Panc1 (cell line): ENCODE measurements around the gene TYRO3.

Experiments used
- CTCF ChIP-seq: fragments of 450-650 bp; IDR thresholded peaks from 2 replicates; pipeline ENCODE4 v1.5.1; 2017; ENCODE audit warnings: mild to moderate bottlenecking
- POLR2AphosphoS5 ChIP-seq: IDR thresholded peaks from 2 replicates; pipeline ENCODE4 v1.6.1; 2012; ENCODE audit warnings: mild to moderate bottlenecking, low read depth, low read length, moderate library complexity
- REST ChIP-seq, 2 experiments: IDR thresholded peaks; 2 replicates each; pipeline ENCODE4 v1.6.1; 2011 to 2012; ENCODE audit warnings: low read depth in 2 of 2, control low read depth in 1 of 2, low read length in 1 of 2, mild to moderate bottlenecking in 1 of 2, moderate library complexity in 1 of 2; ENCODE audit not compliant: insufficient read depth in 1 of 2
- SIN3A ChIP-seq: IDR thresholded peaks from 2 replicates; pipeline ENCODE4 v1.6.1; 2012; ENCODE audit warnings: low read depth, mild to moderate bottlenecking, low read length, moderate library complexity, borderline replicate concordance; ENCODE audit not compliant: insufficient read depth

GRCh38 chr15:41559239-41559782 lies 299 bp downstream of the TYRO3 start:
- TF ChIP-seq CTCF (no peak), POLR2AphosphoS5 (no peak), SIN3A (no peak; the same call in 1 of the 2 replicates), REST (IDR thresholded peaks at IDR 0.05; ENCODE audit: insufficient read depth in 1 of 2, low read depth in 2 of 2, low read length in 1 of 2) (no peak)
